Measurements from ENCODE around the gene FBXO45.
"Not testable (repeated sequence)": the region's sequence is repeated elsewhere in the genome, so short reads cannot be mapped to it uniquely, and the experiment has no call there.

The FBXO45 gene

GRCh38 chr3:196557236-196557635 is 11.2 kb upstream of the FBXO45 start:
- no peak for DNase-seq (ENCODE audit: low spot score)

GRCh38 chr3:196558476-196558875 is 10.0 kb upstream of the FBXO45 start:
- no peak for DNase-seq (ENCODE audit: low spot score)

GRCh38 chr3:196559826-196560225 is 8.6 kb upstream of the FBXO45 start:
- DNase-seq (ENCODE audit: low spot score), result no peak

GRCh38 chr3:196563721-196564225 is 4.7 kb upstream of the FBXO45 start:
- DNase-seq (ENCODE audit: low spot score), result peak; percentile 19

- DNase-seq (ENCODE audit: low spot score), result peak; percentile 79
Measured at GRCh38 chr3:196569003-196569516, 600 bp downstream of the FBXO45 start.

GRCh38 chr3:196570332-196570731 is 1.9 kb downstream of the FBXO45 start:
- not testable (repeated sequence) for DNase-seq (ENCODE audit: low spot score)

GRCh38 chr3:196572389-196572788 is 3.9 kb downstream of the FBXO45 start:
- no peak for DNase-seq (ENCODE audit: low spot score)

GRCh38 chr3:196585044-196585757 is 16.7 kb downstream of the FBXO45 start:
- no peak for DNase-seq (ENCODE audit: low spot score)

- DNase-seq (ENCODE audit: low spot score), result no peak
Measured at GRCh38 chr3:196590279-196590678, 21.8 kb downstream of the FBXO45 start.

GRCh38 chr3:196596355-196596754 is 27.9 kb downstream of the FBXO45 start:
- no peak for DNase-seq (ENCODE audit: low spot score)

- DNase-seq (ENCODE audit: low spot score), result not testable (repeated sequence)
Measured at GRCh38 chr3:196597971-196598733, 29.7 kb downstream of the FBXO45 start.

- DNase-seq (ENCODE audit: low spot score), result no peak
Measured at GRCh38 chr3:196599734-196600128, 31.3 kb downstream of the FBXO45 start.

GRCh38 chr3:196600359-196600758 is 31.9 kb downstream of the FBXO45 start:
- no peak for DNase-seq (ENCODE audit: low spot score)

GRCh38 chr3:196602673-196603072 is 34.2 kb downstream of the FBXO45 start:
- DNase-seq (ENCODE audit: low spot score), result no peak

GRCh38 chr3:196603683-196604082 is 35.2 kb downstream of the FBXO45 start:
- DNase-seq (ENCODE audit: low spot score), result no peak

GRCh38 chr3:196604548-196604947 is 36.1 kb downstream of the FBXO45 start:
- peak; percentile 57 for DNase-seq (ENCODE audit: low spot score)

- DNase-seq (ENCODE audit: low spot score), result no peak
Measured at GRCh38 chr3:196608693-196609092, 40.2 kb downstream of the FBXO45 start.

GRCh38 chr3:196609343-196609775 is 40.9 kb downstream of the FBXO45 start:
- peak; percentile 87 for DNase-seq (ENCODE audit: low spot score)

GRCh38 chr3:196609805-196610515 is 41.5 kb downstream of the FBXO45 start:
- no peak for DNase-seq (ENCODE audit: low spot score)

- no peak for DNase-seq (ENCODE audit: low spot score)
Measured at GRCh38 chr3:196611761-196612483, 43.5 kb downstream of the FBXO45 start.

GRCh38 chr3:196615234-196615633 is 46.8 kb downstream of the FBXO45 start:
- not testable (repeated sequence) for DNase-seq (ENCODE audit: low spot score)

- no peak for DNase-seq (ENCODE audit: low spot score)
Measured at GRCh38 chr3:196617256-196617655, 48.8 kb downstream of the FBXO45 start.
